ENCODE data around the gene KATNIP. TPM values are rescaled to one million over a fixed set of nuclear protein-coding genes. Genes with fewer than 3 reads are reported as not detected.

The KATNIP gene
- total RNA-seq = 30.6 and 32.8 TPM in 2 replicates

GRCh38 chr16:27549746-27550581, at the start of gene KATNIP, which contains the start of gene GTF3C1:
KATNIP (plus strand) TSS chr16:27550144; CDS start chr16:27550171, 27 bp downstream.
GTF3C1 (minus strand) TSS chr16:27549913; CDS start chr16:27549890, 23 bp downstream.

Other genes with a start within 250 kb of the KATNIP start
- gene IL4R, start 236.2 kb upstream of the KATNIP start, total RNA-seq = 36.5 and 44.2 TPM in 2 replicates
- 0.49 and 0.73 TPM in 2 replicates for gene IL21R, start 148.0 kb upstream of the KATNIP start, total RNA-seq
- gene GTF3C1, start 231 bp upstream of the KATNIP start, total RNA-seq = 86.9 and 87.8 TPM in 2 replicates